Measurements from ENCODE around the gene ANGPTL2.

GRCh38 chr9:127153501-127153900 is 31.1 kb upstream of the ANGPTL2 start:
- TF ChIP-seq, protein P1, sequence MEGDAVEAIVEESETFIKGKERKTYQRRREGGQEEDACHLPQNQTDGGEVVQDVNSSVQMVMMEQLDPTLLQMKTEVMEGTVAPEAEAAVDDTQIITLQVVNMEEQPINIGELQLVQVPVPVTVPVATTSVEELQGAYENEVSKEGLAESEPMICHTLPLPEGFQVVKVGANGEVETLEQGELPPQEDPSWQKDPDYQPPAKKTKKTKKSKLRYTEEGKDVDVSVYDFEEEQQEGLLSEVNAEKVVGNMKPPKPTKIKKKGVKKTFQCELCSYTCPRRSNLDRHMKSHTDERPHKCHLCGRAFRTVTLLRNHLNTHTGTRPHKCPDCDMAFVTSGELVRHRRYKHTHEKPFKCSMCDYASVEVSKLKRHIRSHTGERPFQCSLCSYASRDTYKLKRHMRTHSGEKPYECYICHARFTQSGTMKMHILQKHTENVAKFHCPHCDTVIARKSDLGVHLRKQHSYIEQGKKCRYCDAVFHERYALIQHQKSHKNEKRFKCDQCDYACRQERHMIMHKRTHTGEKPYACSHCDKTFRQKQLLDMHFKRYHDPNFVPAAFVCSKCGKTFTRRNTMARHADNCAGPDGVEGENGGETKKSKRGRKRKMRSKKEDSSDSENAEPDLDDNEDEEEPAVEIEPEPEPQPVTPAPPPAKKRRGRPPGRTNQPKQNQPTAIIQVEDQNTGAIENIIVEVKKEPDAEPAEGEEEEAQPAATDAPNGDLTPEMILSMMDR (IDR thresholded peaks at IDR 0.05): no peak
- TF ChIP-seq POLR2A (IDR thresholded peaks at IDR 0.05): no peak
- no peak for TF ChIP-seq EP300 (IDR thresholded peaks at IDR 0.05)
